ENCODE measurements around the gene ABHD5. TPM values are rescaled to one million over a fixed set of nuclear protein-coding genes. Genes with fewer than 3 reads are reported as not detected.

Gene ABHD5
- total and polyA plus RNA-seq, 2 experiments from 2014 or later, result 32.3 to 45.5 TPM

DNA sequence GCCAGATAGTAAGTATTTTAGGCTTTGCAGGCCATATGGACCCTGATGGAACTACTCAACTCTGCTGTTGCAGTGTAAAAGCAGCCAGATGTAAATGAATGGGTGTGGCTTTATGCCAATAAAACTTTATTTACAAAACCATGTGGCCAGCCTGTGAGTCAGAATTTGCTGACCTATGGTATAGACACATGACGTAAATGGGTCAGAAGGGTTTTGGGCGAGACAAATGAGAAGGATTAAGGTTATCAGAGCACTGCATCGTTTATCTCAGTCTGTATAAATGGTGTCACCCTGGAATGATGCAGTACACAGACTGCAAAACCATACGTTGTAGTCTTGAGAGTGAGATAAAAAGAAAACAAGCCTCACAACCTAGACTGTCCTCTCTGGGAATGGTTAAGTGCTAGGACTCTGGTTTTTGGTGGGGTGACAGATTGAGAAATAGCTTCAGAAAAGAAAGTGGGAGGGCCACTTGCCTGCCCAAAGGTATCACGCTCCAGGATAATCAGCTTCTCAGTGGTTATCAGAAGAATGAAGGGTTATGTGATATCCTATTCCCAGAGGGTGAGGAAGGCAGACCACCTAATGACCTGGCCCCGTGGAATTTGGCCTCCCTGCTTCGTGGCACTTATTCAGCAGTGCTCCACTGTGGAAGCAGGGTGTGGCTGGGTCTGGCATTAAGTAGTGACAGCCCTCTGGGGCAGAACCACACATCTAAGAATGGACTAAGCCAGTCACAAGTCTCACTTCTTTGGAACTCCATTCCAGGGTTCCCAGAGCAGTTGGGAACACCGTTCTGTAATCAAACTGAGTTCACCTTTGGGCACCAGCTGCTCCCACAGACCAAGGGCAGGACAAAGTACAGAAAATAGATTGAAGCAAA is 46.1 kb downstream of the ABHD5 start:
- no peak overlapping the region for H3K4me2 ChIP-seq (ENCODE audit: unreplicated experiment)
- 58 to 59% methylated on average over 8 of the region's 8 CpGs for WGBS, 2 experiments (ENCODE audit: low coverage in 1 of 2, low lambda C conversion rate in 2 of 2, missing lambda C conversion rate in 2 of 2)
- no peak overlapping the region for H3K4me3 ChIP-seq
- no peaks in the 10 kb centered on the region for H3K27me3 ChIP-seq (replicated peaks; ENCODE audit: insufficient read depth)
- no peaks in the 10 kb centered on the region for H3K9me2 ChIP-seq (ENCODE audit: insufficient read depth)
- DNase-seq, result peak; percentile 23
- no peak overlapping the region for H3K27ac ChIP-seq
- H4K20me1 ChIP-seq (ENCODE audit: insufficient read depth), result no peaks in the 10 kb centered on the region
- H2AFZ ChIP-seq, result no peak overlapping the region
- no peak for TF ChIP-seq EZH2phosphoT487 (IDR thresholded peaks at IDR 0.05; ENCODE audit: insufficient read depth, low read depth)
- no peak for TF ChIP-seq EZH2 (IDR thresholded peaks at IDR 0.05; ENCODE audit: insufficient read depth, poor library complexity, severe bottlenecking)
- in situ Hi-C loops (cut with MboI), result no loop called here
- H3K9ac ChIP-seq, result no peak overlapping the region
- H3F3A ChIP-seq (ENCODE audit: insufficient read depth), result peaks cover 26% of the 10 kb centered on the region
- H3K4me1 ChIP-seq (ENCODE audit: insufficient read depth), result peaks cover 28% of the 10 kb centered on the region
- H3K9me3 ChIP-seq (ENCODE audit: low read depth), result no peaks in the 10 kb centered on the region
- no peaks in the 10 kb centered on the region for H3K36me3 ChIP-seq (ENCODE audit: low read depth)
- H3K79me2 ChIP-seq (ENCODE audit: insufficient read depth), result no peaks in the 10 kb centered on the region

DNA sequence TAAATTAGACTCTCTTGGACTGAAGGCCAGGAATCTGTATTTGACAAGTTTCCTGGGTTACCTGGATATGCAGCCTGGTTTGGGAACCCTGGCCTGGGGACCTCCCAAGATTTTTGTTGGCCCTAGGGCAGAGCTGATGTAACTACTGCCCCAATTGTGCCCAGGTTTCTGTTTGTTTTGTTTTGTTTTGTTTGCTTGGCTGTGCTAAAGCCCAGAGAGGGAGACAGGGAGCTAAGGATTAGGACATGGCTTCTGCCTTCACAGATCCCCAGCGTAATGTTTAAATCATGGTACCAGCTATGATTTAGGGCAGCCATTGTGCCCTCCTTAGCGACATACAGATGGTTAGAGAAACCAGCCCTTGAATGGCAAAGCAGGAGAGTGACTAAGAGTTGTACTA is 47.6 kb downstream of the ABHD5 start:
- H3K27ac ChIP-seq, result no peak overlapping the region

GRCh38 chr3:43742920-43743319 is 52.2 kb downstream of the ABHD5 start:
- in situ Hi-C loops (cut with MboI), result no loop called here
- H3F3A ChIP-seq (ENCODE audit: insufficient read depth), result peaks cover 13% of the 10 kb centered on the region
- H4K20me1 ChIP-seq (ENCODE audit: insufficient read depth), result no peaks in the 10 kb centered on the region
- H3K9me3 ChIP-seq (ENCODE audit: low read depth), result no peaks in the 10 kb centered on the region
- H3K36me3 ChIP-seq (ENCODE audit: low read depth), result no peaks in the 10 kb centered on the region
- peak; percentile 51 for DNase-seq
- no peak for TF ChIP-seq EZH2 (IDR thresholded peaks at IDR 0.05; ENCODE audit: insufficient read depth, poor library complexity, severe bottlenecking)
- no peak for TF ChIP-seq EZH2phosphoT487 (IDR thresholded peaks at IDR 0.05; ENCODE audit: insufficient read depth, low read depth)
- H3K79me2 ChIP-seq (ENCODE audit: insufficient read depth), result no peaks in the 10 kb centered on the region
- H3K4me2 ChIP-seq (ENCODE audit: unreplicated experiment), result peak overlapping the region; percentile 8
- WGBS, 2 experiments (ENCODE audit: low coverage in 1 of 2, low lambda C conversion rate in 2 of 2, missing lambda C conversion rate in 2 of 2), result 28 to 29% methylated on average over 3 of the region's 3 CpGs
- no peaks in the 10 kb centered on the region for H3K27me3 ChIP-seq (replicated peaks; ENCODE audit: insufficient read depth)
- H3K27ac ChIP-seq, result no peak overlapping the region
- peak overlapping the region; percentile 29; the same call in 1 of the 2 replicates for H2AFZ ChIP-seq
- no peak overlapping the region for H3K4me3 ChIP-seq
- H3K4me1 ChIP-seq (ENCODE audit: insufficient read depth), result peaks cover 18% of the 10 kb centered on the region
- H3K9ac ChIP-seq, result no peak overlapping the region
- H3K9me2 ChIP-seq (ENCODE audit: insufficient read depth), result no peaks in the 10 kb centered on the region

More for the DNA sequence above, 47.6 kb downstream of the ABHD5 start:
- peaks cover 27% of the 10 kb centered on the region for H3F3A ChIP-seq (ENCODE audit: insufficient read depth)
- no peak overlapping the region for H3K4me2 ChIP-seq (ENCODE audit: unreplicated experiment)
- H2AFZ ChIP-seq, result no peak overlapping the region
- DNase-seq, result no peak
- no peaks in the 10 kb centered on the region for H4K20me1 ChIP-seq (ENCODE audit: insufficient read depth)
- H3K36me3 ChIP-seq (ENCODE audit: low read depth), result no peaks in the 10 kb centered on the region
- H3K4me1 ChIP-seq (ENCODE audit: insufficient read depth), result peaks cover 32% of the 10 kb centered on the region
- no peaks in the 10 kb centered on the region for H3K27me3 ChIP-seq (replicated peaks; ENCODE audit: insufficient read depth)
- no peaks in the 10 kb centered on the region for H3K79me2 ChIP-seq (ENCODE audit: insufficient read depth)
- in situ Hi-C loops (cut with MboI), result no loop called here
- no peak overlapping the region for H3K9ac ChIP-seq
- H3K4me3 ChIP-seq, result no peak overlapping the region
- WGBS, 2 experiments (ENCODE audit: low coverage in 1 of 2, low lambda C conversion rate in 2 of 2, missing lambda C conversion rate in 2 of 2), result 100% methylated on average over 2 of the region's 2 CpGs
- no peaks in the 10 kb centered on the region for H3K9me3 ChIP-seq (ENCODE audit: low read depth)
- H3K9me2 ChIP-seq (ENCODE audit: insufficient read depth), result no peaks in the 10 kb centered on the region
- TF ChIP-seq EZH2phosphoT487 (IDR thresholded peaks at IDR 0.05; ENCODE audit: insufficient read depth, low read depth) (no peak), EZH2 (IDR thresholded peaks at IDR 0.05; ENCODE audit: insufficient read depth, poor library complexity, severe bottlenecking) (no peak)

DNA sequence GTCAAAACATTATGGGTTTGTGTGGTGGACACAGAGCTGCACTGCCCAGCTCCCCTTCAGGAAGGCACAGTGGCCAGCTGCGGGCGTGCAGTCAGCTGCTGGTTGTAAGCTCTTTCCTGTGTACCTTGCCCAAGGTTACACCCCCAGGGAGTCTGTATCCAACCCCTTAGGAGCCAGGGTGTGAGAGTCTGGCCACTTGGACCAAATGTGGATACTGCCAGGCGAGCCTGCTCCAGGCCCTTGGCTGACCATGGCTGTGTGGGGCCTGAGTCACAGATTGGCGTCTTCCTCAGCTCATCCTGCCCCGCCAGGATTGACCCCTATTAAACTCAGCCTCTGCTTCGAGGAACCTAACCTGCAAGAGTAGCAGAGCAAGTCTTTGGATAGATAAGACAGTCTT is 56.9 kb downstream of the ABHD5 start:
- Histone ChIP-seq H2AFZ (peak overlapping the region; percentile 64), H3K9ac (peak overlapping the region; percentile 44; the same call in 1 of the 2 replicates), H3K36me3 (ENCODE audit: low read depth) (no peaks in the 10 kb centered on the region), H3K4me1 (ENCODE audit: insufficient read depth) (peaks cover 25% of the 10 kb centered on the region), H3K79me2 (ENCODE audit: insufficient read depth) (no peaks in the 10 kb centered on the region), H3K27me3 (replicated peaks; ENCODE audit: insufficient read depth) (no peaks in the 10 kb centered on the region), H4K20me1 (ENCODE audit: insufficient read depth) (no peaks in the 10 kb centered on the region), H3K9me2 (ENCODE audit: insufficient read depth) (no peaks in the 10 kb centered on the region), H3K27ac (peak overlapping the region; percentile 71), H3K4me3 (no peak overlapping the region), H3F3A (ENCODE audit: insufficient read depth) (peaks cover 21% of the 10 kb centered on the region), H3K4me2 (ENCODE audit: unreplicated experiment) (peak overlapping the region; percentile 47), H3K9me3 (ENCODE audit: low read depth) (no peaks in the 10 kb centered on the region)
- 61 to 62% methylated on average over 6 of the region's 6 CpGs for WGBS, 2 experiments (ENCODE audit: low coverage in 1 of 2, low lambda C conversion rate in 2 of 2, missing lambda C conversion rate in 2 of 2)
- DNase-seq, result peak; percentile 68
- in situ Hi-C loops (cut with MboI), result no loop called here
- TF ChIP-seq EZH2 (IDR thresholded peaks at IDR 0.05; ENCODE audit: insufficient read depth, poor library complexity, severe bottlenecking) (no peak), EZH2phosphoT487 (IDR thresholded peaks at IDR 0.05; ENCODE audit: insufficient read depth, low read depth) (no peak)

Measured in GM23248 (cell line).